HL-60 (cell line): ENCODE measurements around the gene CCDC127.

Source experiments
- CTCF ChIP-seq: IDR thresholded peaks from one replicate; pipeline ENCODE4 v1.5.1; 2011; ENCODE audit warnings: low read length, control low read depth, inconsistent platforms; ENCODE audit not compliant: insufficient read depth
- GABPA ChIP-seq: IDR thresholded peaks from 2 replicates; pipeline ENCODE4 v1.6.1; 2012; ENCODE audit warnings: low read depth
- POLR2AphosphoS5 ChIP-seq: IDR thresholded peaks from 2 replicates; pipeline ENCODE4 v1.6.1; 2012; ENCODE audit warnings: low read depth
- REST ChIP-seq: IDR thresholded peaks from 2 replicates; pipeline ENCODE4 v1.6.1; 2012; ENCODE audit warnings: low read depth; ENCODE audit not compliant: insufficient replicate concordance
- SPI1 ChIP-seq: IDR thresholded peaks from 2 replicates; pipeline ENCODE4 v1.6.1; 2012; ENCODE audit warnings: low read depth, mild to moderate bottlenecking, borderline replicate concordance

- TF ChIP-seq CTCF (no peak), POLR2AphosphoS5 (no peak), REST (no peak), SPI1 (no peak), GABPA (no peak)
Measured at GRCh38 chr5:153256-153655, 64.7 kb downstream of the CCDC127 start.
